Endothelial cell of umbilical vein (primary cell): ENCODE data around the gene FAM118A. TPM values are rescaled to one million over a fixed set of nuclear protein-coding genes. Genes with fewer than 3 reads are reported as not detected.

Experiments used
- BruUV-seq: library from RNA; stranded (reverse); fragments of 400-500 nt; replicated peaks from 2 replicates; lab custom pipeline; 2021; lab: Mats Ljungman, UMichigan
- CTCF ChIA-PET: fragments of 300-600, 350-600 bp; sonication (Branson Sonifier 250); formaldehyde crosslinking; loops from one replicate; lab custom pipeline; 2021; ENCODE audit warnings: antibody characterized with exemption, inconsistent platforms; lab: Charles Lee
- POLR2A ChIA-PET: fragments of 300-600, 350-600 bp; sonication (Branson Sonifier 250); formaldehyde crosslinking; loops from one replicate; lab custom pipeline; 2021; ENCODE audit warnings: antibody characterized with exemption, inconsistent platforms; lab: Charles Lee
- DNase-seq: peaks from one replicate; pipeline ENCODE4 v3.0.0-alpha.2; 2011; ENCODE audit warnings: low read depth, low spot score
- FAIRE-seq: peaks from 2 replicates; lab custom pipeline; 2011; peaks lifted over from hg19 to GRCh38; lab: Jason Lieb, UNC
- H2AFZ ChIP-seq: 2 replicates; pipeline ENCODE4 v1.6.0; 2012; ENCODE audit warnings: low read depth, low read length, control low read depth, inconsistent platforms
- H3K27ac ChIP-seq: 2 replicates; pipeline ENCODE4 v1.5.1; 2011; ENCODE audit warnings: low read depth, mild to moderate bottlenecking, control low read depth, low read length, moderate library complexity; ENCODE audit not compliant: insufficient read depth
- H3K27me3 ChIP-seq, 2 experiments: 2 replicates each; pipeline versions ENCODE4 v1.6.0 to v1.6.1; 2011; ENCODE audit warnings: low read length in 2 of 2, mixed read lengths in 1 of 2; ENCODE audit not compliant: control insufficient read depth in 2 of 2, insufficient read depth in 2 of 2
- H3K36me3 ChIP-seq, 2 experiments: 2 replicates in 1 of 2; 3 replicates in 1 of 2; pipeline ENCODE4 v1.5.1; 2011; ENCODE audit warnings: low read length in 2 of 2, mild to moderate bottlenecking in 1 of 2, moderate library complexity in 1 of 2; ENCODE audit not compliant: control insufficient read depth in 2 of 2, insufficient read depth in 2 of 2; ENCODE audit errors: extremely low read depth in 1 of 2
- H3K4me1 ChIP-seq: 3 replicates; pipeline ENCODE4 v1.5.1; 2011; ENCODE audit warnings: mild to moderate bottlenecking, low read length; ENCODE audit not compliant: control insufficient read depth, insufficient read depth; ENCODE audit errors: extremely low read depth
- H3K4me2 ChIP-seq: 2 replicates; pipeline ENCODE4 v1.6.1; 2011; ENCODE audit warnings: low read length, control low read depth, mixed read lengths; ENCODE audit not compliant: insufficient read depth
- H3K4me3 ChIP-seq, 3 experiments: fragments of 200-600 bp in 1 of 3; sonication (generic), shearing (Covaris generic) in 1 of 3; replicated peaks in 1 of 3; 2 replicates each; pipeline ENCODE4 v1.5.1; 2011 to 2016; ENCODE audit warnings: control low read depth in 3 of 3, low read length in 3 of 3, mild to moderate bottlenecking in 2 of 3, inconsistent platforms in 1 of 3, low read depth in 1 of 3, moderate library complexity in 1 of 3; ENCODE audit not compliant: insufficient read depth in 1 of 3
- H3K79me2 ChIP-seq: 2 replicates; pipeline ENCODE4 v1.6.0; 2012; ENCODE audit warnings: low read length, inconsistent platforms; ENCODE audit not compliant: control insufficient read depth, insufficient read depth
- H3K9ac ChIP-seq: replicated peaks from 2 replicates; pipeline ENCODE3; 2011; ENCODE audit warnings: low read length, control low read depth; ENCODE audit not compliant: insufficient read depth; ENCODE audit errors: extremely low read depth
- H3K9me1 ChIP-seq: replicated peaks from 3 replicates; pipeline ENCODE4 v1.6.0; 2011; ENCODE audit warnings: mild to moderate bottlenecking, low read length; ENCODE audit not compliant: control insufficient read depth, insufficient read depth; ENCODE audit errors: extremely low read depth
- H3K9me3 ChIP-seq: replicated peaks from 2 replicates; pipeline ENCODE4 v1.5.1; 2012; ENCODE audit warnings: low read length, inconsistent platforms; ENCODE audit not compliant: control insufficient read depth, insufficient read depth
- H4K20me1 ChIP-seq: replicated peaks from 2 replicates; pipeline ENCODE3; 2011; ENCODE audit warnings: mild to moderate bottlenecking, low read length; ENCODE audit not compliant: control insufficient read depth, insufficient read depth; ENCODE audit errors: extremely low read depth
- EZH2 ChIP-seq: IDR thresholded peaks from 2 replicates; pipeline ENCODE4 v1.6.1; 2012; ENCODE audit warnings: borderline replicate concordance, low read depth, mild to moderate bottlenecking, moderate library complexity, low read length, inconsistent platforms; ENCODE audit not compliant: severe bottlenecking
- FOS ChIP-seq: IDR thresholded peaks from 2 replicates; pipeline ENCODE4 v1.6.1; 2011; ENCODE audit warnings: mild to moderate bottlenecking, low read length, moderate library complexity, borderline replicate concordance; ENCODE audit not compliant: insufficient read depth
- GATA2 ChIP-seq: IDR thresholded peaks from 2 replicates; pipeline ENCODE4 v1.7.0; 2011; ENCODE audit warnings: low read depth, mild to moderate bottlenecking, moderate library complexity, mixed read lengths, low read length; ENCODE audit not compliant: insufficient read length, insufficient read depth
- JUN ChIP-seq: IDR thresholded peaks from 2 replicates; pipeline ENCODE4 v1.6.1; 2011; ENCODE audit warnings: borderline replicate concordance, low read depth; ENCODE audit not compliant: insufficient read length, insufficient read depth
- MAX ChIP-seq: IDR thresholded peaks from 2 replicates; pipeline ENCODE4 v1.6.1; 2011; ENCODE audit not compliant: insufficient read depth, insufficient read length
- MYC ChIP-seq: IDR thresholded peaks from one replicate; pipeline ENCODE4 v1.6.1; 2011; ENCODE audit warnings: mild to moderate bottlenecking, low read depth, low read length
- POLR2A ChIP-seq: IDR thresholded peaks from 2 replicates; pipeline ENCODE4 v1.6.1; 2012; ENCODE audit warnings: low read depth, mild to moderate bottlenecking, control low read depth, low read length
- POLR2AphosphoS5 ChIP-seq: IDR thresholded peaks from 2 replicates; pipeline ENCODE4 v1.6.1; 2012; ENCODE audit warnings: low read depth, mild to moderate bottlenecking, control low read depth, low read length, moderate library complexity; ENCODE audit not compliant: insufficient read depth
- dilution Hi-C: fragments of 300-500 bp; cut with MboI; formaldehyde crosslinking; loops from one replicate; pipeline ENCODE4 v1.15.0; 2019; ENCODE audit warnings: low sequenced_read_pairs; ENCODE audit not compliant: extremely low pct_ligation_motif_present
- intact Hi-C: fragments of 100-400 bp; cut with micrococcal nuclease; formaldehyde crosslinking; loops from one replicate; pipeline ENCODE4 v1.10.0; 2022
- polyA plus RNA-seq, 4 experiments: library from polyadenylated mRNA; depleted of rRNA in 3 of 4; stranded (reverse) in 3 of 4; unstranded in 1 of 4; fragments of >200 nt; gene quantifications; 2 replicates each; pipeline versions ENCODE4 v1.2.1 to v1.2.3, GENCODE V29; 2011 to 2012; ENCODE audit warnings: missing spikeins in 1 of 4
- total RNA-seq: library from RNA; stranded (reverse); gene quantifications from 2 replicates; pipeline ENCODE4 v1.2.3, GENCODE V29; 2021
- TF ChIP-seq, protein P1 (sequence below), 2 donors: IDR thresholded peaks; 1 replicate in 1 of 2; 2 replicates in 1 of 2; pipeline ENCODE4 v1.5.1; 2011; ENCODE audit warnings: low read length in 2 of 2, mild to moderate bottlenecking in 2 of 2, moderate library complexity in 2 of 2, control low read depth in 1 of 2, inconsistent platforms in 1 of 2, low read depth in 1 of 2; ENCODE audit not compliant: insufficient read depth in 1 of 2; ENCODE audit errors: extremely low read depth in 1 of 2

FAM118A gene
- total and polyA plus RNA-seq, 2 donors (not counting 3 experiments of a cell fraction or from before 2014, with no cell fraction given) = 20.2 to 25.6 TPM

DNA sequence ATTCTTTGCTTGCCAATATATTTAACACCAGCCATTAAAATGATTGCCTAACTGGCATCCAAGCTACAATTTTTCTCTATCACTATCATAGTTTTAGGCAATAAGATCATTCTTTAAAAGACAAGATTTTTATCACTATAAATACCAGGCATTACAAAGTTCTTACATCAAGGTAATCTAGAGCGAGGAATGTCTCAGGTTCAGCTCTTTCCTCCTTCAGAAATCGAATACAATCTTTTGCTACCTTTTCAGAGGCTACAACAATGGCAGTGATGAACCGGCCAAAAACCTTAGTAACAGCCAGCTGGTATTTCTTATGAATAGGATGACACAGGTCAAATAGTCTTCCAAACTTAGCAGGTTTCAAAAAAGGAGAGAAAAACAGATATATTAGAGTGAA, 79.8 kb downstream of the FAM118A start:
- no peaks in the 10 kb centered on the region for H3K4me1 ChIP-seq
- intact Hi-C loops (no loop called here), dilution Hi-C loops (no loop called here)
- DNase-seq = no peak
- H3K9me3 ChIP-seq = no peaks in the 10 kb centered on the region
- TF ChIP-seq FOS (no peak), MYC (no peak), POLR2A (no peak), EZH2 (no peak), POLR2AphosphoS5 (no peak), JUN (no peak), MAX (no peak), GATA2 (no peak)
- TF ChIP-seq, protein P1, sequence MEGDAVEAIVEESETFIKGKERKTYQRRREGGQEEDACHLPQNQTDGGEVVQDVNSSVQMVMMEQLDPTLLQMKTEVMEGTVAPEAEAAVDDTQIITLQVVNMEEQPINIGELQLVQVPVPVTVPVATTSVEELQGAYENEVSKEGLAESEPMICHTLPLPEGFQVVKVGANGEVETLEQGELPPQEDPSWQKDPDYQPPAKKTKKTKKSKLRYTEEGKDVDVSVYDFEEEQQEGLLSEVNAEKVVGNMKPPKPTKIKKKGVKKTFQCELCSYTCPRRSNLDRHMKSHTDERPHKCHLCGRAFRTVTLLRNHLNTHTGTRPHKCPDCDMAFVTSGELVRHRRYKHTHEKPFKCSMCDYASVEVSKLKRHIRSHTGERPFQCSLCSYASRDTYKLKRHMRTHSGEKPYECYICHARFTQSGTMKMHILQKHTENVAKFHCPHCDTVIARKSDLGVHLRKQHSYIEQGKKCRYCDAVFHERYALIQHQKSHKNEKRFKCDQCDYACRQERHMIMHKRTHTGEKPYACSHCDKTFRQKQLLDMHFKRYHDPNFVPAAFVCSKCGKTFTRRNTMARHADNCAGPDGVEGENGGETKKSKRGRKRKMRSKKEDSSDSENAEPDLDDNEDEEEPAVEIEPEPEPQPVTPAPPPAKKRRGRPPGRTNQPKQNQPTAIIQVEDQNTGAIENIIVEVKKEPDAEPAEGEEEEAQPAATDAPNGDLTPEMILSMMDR (IDR thresholded peaks at IDR 0.05; ENCODE audit: extremely low read depth in 1 of 2, insufficient read depth in 1 of 2, low read depth in 1 of 2, low read length in 2 of 2) = no peak
- no peaks in the 10 kb centered on the region for H3K79me2 ChIP-seq
- no peaks in the 10 kb centered on the region for H3K9me1 ChIP-seq
- ChIA-PET CTCF (interaction anchor here (1.0 kb wide), 1 partner anchor 12 kb away, joined by 3 read pairs; no protein-coding TSS in a partner anchor), POLR2A (no interaction called here)
- no peak overlapping the region for H3K9ac ChIP-seq
- H3K27me3 ChIP-seq = peaks cover 4 to 16% of the 10 kb centered on the region in 2 experiments
- H3K4me2 ChIP-seq = no peak overlapping the region
- H2AFZ ChIP-seq = no peak overlapping the region
- no peak for FAIRE-seq
- no peak overlapping the region for H3K4me3 ChIP-seq
- no peaks in the 10 kb centered on the region for H3K36me3 ChIP-seq
- no peak overlapping the region for H3K27ac ChIP-seq
- H4K20me1 ChIP-seq = no peaks in the 10 kb centered on the region
- no TSS peak for BruUV-seq

Other genes starting within 250 kb of the FAM118A start
- gene NUP50, start 146.0 kb upstream of the FAM118A start, total RNA-seq = 84.4 and 90.9 TPM in 2 replicates
- gene NUP50, start 146.0 kb upstream of the FAM118A start, polyA plus RNA-seq = 12.4 TPM in 2 replicates
- 37.9 and 43.4 TPM in 2 replicates for gene KIAA0930, start 69.0 kb upstream of the FAM118A start, total RNA-seq
- gene KIAA0930, start 69.0 kb upstream of the FAM118A start, polyA plus RNA-seq = 53.6 and 63.6 TPM in 2 replicates
- not detected in 2 replicates for gene UPK3A, start 25.0 kb upstream of the FAM118A start, total RNA-seq
- gene UPK3A, start 25.0 kb upstream of the FAM118A start, polyA plus RNA-seq = not detected in 2 replicates
- gene SMC1B, start 103.7 kb downstream of the FAM118A start, total RNA-seq = 0.07 TPM in 1 of 2 replicates, not detected in the other
- gene SMC1B, start 103.7 kb downstream of the FAM118A start, polyA plus RNA-seq = not detected in 2 replicates
- gene RIBC2, start 103.8 kb downstream of the FAM118A start, total RNA-seq = 5.7 TPM in 2 replicates
- 1.0 and 1.2 TPM in 2 replicates for gene RIBC2, start 103.8 kb downstream of the FAM118A start, polyA plus RNA-seq
- gene FBLN1, start 192.9 kb downstream of the FAM118A start, total RNA-seq = 1.3 and 4.0 TPM in 2 replicates
- 1.1 and 1.2 TPM in 2 replicates for gene FBLN1, start 192.9 kb downstream of the FAM118A start, polyA plus RNA-seq